Gastroesophageal sphincter (tissue), 4 donors: ENCODE data around the gene CHST12. TPM values are rescaled to one million over a fixed set of nuclear protein-coding genes. Genes with fewer than 3 reads are reported as not detected.

Experiments
- ATAC-seq: fragments of 150-250 bp; one replicate; pipeline ENCODE4 v1.9.1; 2016; ENCODE audit warnings: mild to moderate bottlenecking, moderate library complexity
- H3K27ac ChIP-seq, 4 donors: fragments of 200-600 bp; sonication (generic) in 3 of 4; 1 replicate in 3 of 4; 2 replicates in 1 of 4; pipeline ENCODE4 v1.5.1; 2016 to 2019
- H3K27me3 ChIP-seq: fragments of 200-600 bp; sonication (generic); one replicate; pipeline ENCODE4 v1.5.1; 2019
- H3K36me3 ChIP-seq, 2 donors: fragments of 200-600 bp; sonication (generic); one replicate each; pipeline ENCODE4 v1.5.1; 2019; ENCODE audit warnings: control low read depth in 1 of 2
- H3K4me1 ChIP-seq, 3 donors: fragments of 200-600 bp; sonication (generic); 1 replicate in 2 of 3; 2 replicates in 1 of 3; pipeline ENCODE4 v1.5.1; 2016 to 2019; ENCODE audit warnings: control low read depth in 2 of 3
- H3K4me3 ChIP-seq, 2 donors: fragments of 200-600 bp; sonication (generic); one replicate each; pipeline ENCODE4 v1.5.1; 2019; ENCODE audit warnings: mild to moderate bottlenecking in 1 of 2, moderate library complexity in 1 of 2
- H3K9me3 ChIP-seq, 3 donors: fragments of 200-600 bp; sonication (generic); one replicate each; pipeline ENCODE4 v1.5.1; 2017 to 2019; ENCODE audit warnings: control low read depth in 2 of 3
- EP300 ChIP-seq: sonication (generic); formaldehyde crosslinking; IDR thresholded peaks from one replicate; pipeline ENCODE4 v1.6.1; 2017; ENCODE audit warnings: antibody characterized with exemption, mild to moderate bottlenecking
- POLR2A ChIP-seq, 2 donors: fragments of 450-650 bp; IDR thresholded peaks; one replicate each; pipeline ENCODE4 v1.6.1; 2017; ENCODE audit warnings: antibody characterized with exemption in 2 of 2, mild to moderate bottlenecking in 2 of 2, moderate library complexity in 1 of 2
- POLR2AphosphoS5 ChIP-seq: sonication (generic); formaldehyde crosslinking; IDR thresholded peaks from one replicate; pipeline ENCODE4 v1.6.1; 2017; ENCODE audit warnings: antibody characterized with exemption
- WGBS, 2 donors: methylation state at CpG; one replicate each; pipeline ENCODE4 v1.1.5; 2018; ENCODE audit warnings: low coverage in 1 of 2; 5-methylcytosine and 5-hydroxymethylcytosine counted together
- total RNA-seq, 4 donors: library from RNA; depleted of rRNA; stranded (reverse); fragments of >200 nt; gene quantifications; one replicate each; pipeline ENCODE4 v1.1.0, GENCODE V29; 2016
- TF ChIP-seq, protein P1 (sequence below), 4 experiments: fragments of 200-600 bp in 2 of 4; fragments of 450-650 bp in 2 of 4; sonication (generic) in 1 of 4; IDR thresholded peaks; one replicate each; pipeline ENCODE4 v1.5.1; 2017 to 2019; ENCODE audit warnings: antibody characterized with exemption in 4 of 4, mild to moderate bottlenecking in 2 of 4, moderate library complexity in 2 of 4

Gene CHST12
- total RNA-seq, 4 donors from 2014 or later: 8.3 to 18.3 (median 13.4) TPM

DNA sequence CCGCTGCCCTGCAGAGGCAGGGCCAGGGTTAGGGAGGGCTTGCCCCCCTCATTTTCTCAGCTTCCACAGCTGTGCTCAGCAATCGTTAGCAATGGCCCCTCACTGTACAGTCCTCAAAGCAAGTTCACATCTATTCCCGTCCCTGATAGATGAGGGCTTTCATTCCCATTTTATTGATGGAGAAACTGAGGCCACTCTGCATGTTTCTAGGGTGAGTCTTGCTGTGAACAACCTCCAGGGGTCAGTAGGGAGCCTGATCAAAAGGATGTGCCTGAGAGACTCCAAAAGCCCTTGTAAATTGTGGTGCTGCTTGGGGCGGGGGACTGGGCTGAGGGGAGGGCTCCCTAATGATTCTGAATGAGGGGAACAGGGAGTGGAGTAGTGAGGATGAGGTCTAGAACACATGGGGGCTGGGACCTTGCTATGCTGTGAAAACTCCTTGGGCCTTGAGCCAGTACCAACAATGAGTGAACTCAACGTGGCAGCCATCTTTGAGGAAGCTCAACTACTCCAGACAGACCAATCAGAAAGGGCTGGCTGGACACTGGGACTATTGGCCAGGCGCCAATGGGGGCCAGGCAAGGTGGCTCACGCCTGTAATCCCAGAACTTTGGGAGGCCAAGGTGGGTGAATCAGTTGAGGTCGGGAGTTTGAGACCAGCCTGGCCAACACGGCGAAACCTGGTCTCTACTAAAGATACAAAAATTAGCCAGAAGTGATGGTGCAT is 79.5 kb downstream of the CHST12 start:
- no peaks in the 10 kb centered on the region for H3K36me3 ChIP-seq
- TF ChIP-seq EP300 (no peak), POLR2AphosphoS5 (no peak), POLR2A (IDR thresholded peaks at IDR 0.05) (no peak)
- TF ChIP-seq, protein P1, sequence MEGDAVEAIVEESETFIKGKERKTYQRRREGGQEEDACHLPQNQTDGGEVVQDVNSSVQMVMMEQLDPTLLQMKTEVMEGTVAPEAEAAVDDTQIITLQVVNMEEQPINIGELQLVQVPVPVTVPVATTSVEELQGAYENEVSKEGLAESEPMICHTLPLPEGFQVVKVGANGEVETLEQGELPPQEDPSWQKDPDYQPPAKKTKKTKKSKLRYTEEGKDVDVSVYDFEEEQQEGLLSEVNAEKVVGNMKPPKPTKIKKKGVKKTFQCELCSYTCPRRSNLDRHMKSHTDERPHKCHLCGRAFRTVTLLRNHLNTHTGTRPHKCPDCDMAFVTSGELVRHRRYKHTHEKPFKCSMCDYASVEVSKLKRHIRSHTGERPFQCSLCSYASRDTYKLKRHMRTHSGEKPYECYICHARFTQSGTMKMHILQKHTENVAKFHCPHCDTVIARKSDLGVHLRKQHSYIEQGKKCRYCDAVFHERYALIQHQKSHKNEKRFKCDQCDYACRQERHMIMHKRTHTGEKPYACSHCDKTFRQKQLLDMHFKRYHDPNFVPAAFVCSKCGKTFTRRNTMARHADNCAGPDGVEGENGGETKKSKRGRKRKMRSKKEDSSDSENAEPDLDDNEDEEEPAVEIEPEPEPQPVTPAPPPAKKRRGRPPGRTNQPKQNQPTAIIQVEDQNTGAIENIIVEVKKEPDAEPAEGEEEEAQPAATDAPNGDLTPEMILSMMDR (IDR thresholded peaks at IDR 0.05): no peak
- peaks cover 98% of the 10 kb centered on the region for H3K27me3 ChIP-seq
- H3K9me3 ChIP-seq: peaks cover 0 to 15% (median 0%) of the 10 kb centered on the region in 3 donors
- peaks cover 0 to 32% (median 16%) of the 10 kb centered on the region in 3 donors for H3K4me1 ChIP-seq
- no peak for ATAC-seq
- 90 to 95% methylated on average over 2 to 4 of the region's 10 CpGs for WGBS, 2 donors
- H3K27ac ChIP-seq: no peak overlapping the region
- H3K4me3 ChIP-seq: no peak overlapping the region

DNA sequence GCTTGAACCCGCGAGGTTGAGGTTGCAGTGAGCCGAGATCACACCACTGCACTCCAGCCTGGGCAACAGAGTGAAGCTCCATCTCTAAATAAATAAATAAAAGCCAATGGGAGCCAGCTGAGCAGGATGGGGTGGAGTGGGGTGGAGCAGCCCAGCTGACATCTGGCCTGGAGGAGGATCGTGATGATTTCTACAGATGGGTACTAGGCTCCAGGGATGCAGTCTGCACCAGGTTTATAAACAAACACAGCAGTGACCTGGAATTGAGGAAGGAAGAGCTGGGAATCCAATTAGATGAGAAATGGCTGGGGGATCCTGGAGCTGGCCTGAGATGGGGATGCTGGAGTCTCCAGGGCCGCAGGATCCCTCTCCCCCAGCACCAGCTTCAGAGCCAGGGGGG is 80.1 kb downstream of the CHST12 start:
- Histone ChIP-seq H3K27ac (no peak overlapping the region), H3K27me3 (peaks cover 98% of the 10 kb centered on the region), H3K4me1 (peaks cover 0 to 32% (median 16%) of the 10 kb centered on the region in 3 donors), H3K4me3 (no peak overlapping the region), H3K9me3 (peaks cover 0 to 15% (median 0%) of the 10 kb centered on the region in 3 donors), H3K36me3 (no peaks in the 10 kb centered on the region)
- ATAC-seq: no peak
- no peak for TF ChIP-seq EP300
- TF ChIP-seq, protein P1 (IDR thresholded peaks at IDR 0.05): no peak
- no peak for TF ChIP-seq POLR2A (IDR thresholded peaks at IDR 0.05)
- no peak for TF ChIP-seq POLR2AphosphoS5
- 29 to 33% methylated on average over 4 to 5 of the region's 5 CpGs for WGBS, 2 donors

DNA sequence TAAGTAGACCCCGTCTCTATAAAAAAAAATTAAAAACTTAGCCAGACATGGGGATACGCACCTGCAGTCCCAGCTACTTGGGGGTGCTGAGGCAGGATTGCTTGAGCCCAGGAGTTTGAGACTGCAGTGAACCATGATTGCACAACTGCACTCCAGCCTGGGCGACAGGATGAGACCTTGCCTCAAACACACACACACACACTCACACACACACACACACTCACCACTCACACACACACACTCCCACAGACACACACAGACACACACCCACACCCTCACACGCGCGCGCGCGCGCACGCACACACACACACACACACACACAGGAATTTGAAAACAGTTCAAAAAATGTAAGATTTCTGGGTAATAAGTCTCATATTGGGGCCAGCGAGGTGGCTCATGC is 81.5 kb downstream of the CHST12 start:
- H3K36me3 ChIP-seq: no peaks in the 10 kb centered on the region
- TF ChIP-seq EP300: no peak
- TF ChIP-seq POLR2A (IDR thresholded peaks at IDR 0.05): no peak
- no peak for TF ChIP-seq POLR2AphosphoS5
- TF ChIP-seq, protein P1 (IDR thresholded peaks at IDR 0.05): no peak
- no peak for ATAC-seq
- no peak overlapping the region for H3K27ac ChIP-seq
- peaks cover 0 to 15% (median 0%) of the 10 kb centered on the region in 3 donors for H3K9me3 ChIP-seq
- no peak overlapping the region for H3K4me3 ChIP-seq
- 67 to 88% methylated on average over 1 to 4 of the region's 12 CpGs for WGBS, 2 donors
- peaks cover 85% of the 10 kb centered on the region for H3K27me3 ChIP-seq
- peaks cover 0 to 33% (median 18%) of the 10 kb centered on the region in 3 donors for H3K4me1 ChIP-seq

DNA sequence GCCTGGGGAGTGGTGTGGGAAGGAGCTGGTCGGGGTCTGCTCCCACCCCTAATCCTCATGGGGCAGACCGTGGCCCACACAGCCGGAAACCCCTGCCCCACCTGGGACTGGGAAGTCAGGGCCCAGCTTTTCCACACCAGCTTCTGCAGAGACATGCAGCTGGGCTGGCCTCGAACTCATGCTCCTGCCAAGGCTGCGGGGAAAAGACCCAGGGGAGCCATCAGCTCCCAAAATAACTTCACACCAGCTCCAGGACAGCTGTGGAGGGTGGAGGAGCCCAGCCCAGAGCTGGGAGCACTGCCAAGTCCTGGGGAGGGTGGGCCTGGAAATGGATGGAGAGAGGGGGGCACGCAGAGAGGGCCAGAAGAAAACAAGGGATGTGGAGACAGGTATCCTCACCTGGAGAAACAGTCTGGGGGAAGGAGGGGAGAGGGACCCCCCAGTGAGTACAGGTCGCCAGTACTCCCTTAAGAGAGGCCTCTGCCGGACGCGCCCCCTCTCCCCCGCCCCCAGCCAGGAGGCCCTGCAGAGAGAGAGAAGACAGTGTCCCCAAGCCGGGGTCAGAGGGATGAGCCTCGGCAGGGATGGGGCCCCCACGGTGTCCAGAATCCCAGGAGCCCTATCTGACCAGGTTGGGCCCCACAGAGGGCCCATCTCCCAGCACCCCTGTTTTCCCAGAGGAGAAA is 84.3 kb downstream of the CHST12 start:
- H3K9me3 ChIP-seq: peaks cover 0 to 12% (median 0%) of the 10 kb centered on the region in 3 donors
- ATAC-seq: peak; percentile 40
- H3K4me1 ChIP-seq: peaks cover 0 to 30% (median 22%) of the 10 kb centered on the region in 3 donors
- no peak overlapping the region for H3K4me3 ChIP-seq
- peaks cover 58% of the 10 kb centered on the region for H3K27me3 ChIP-seq
- H3K27ac ChIP-seq: peak overlapping the region in 3 of 4 donors; percentile 49 to 64 (median 57)
- 17 to 22% methylated on average over 1 to 7 of the region's 14 CpGs for WGBS, 2 donors
- H3K36me3 ChIP-seq: no peaks in the 10 kb centered on the region
- TF ChIP-seq EP300: no peak
- TF ChIP-seq POLR2A (IDR thresholded peaks at IDR 0.05): no peak
- no peak for TF ChIP-seq POLR2AphosphoS5
- TF ChIP-seq, protein P1 (IDR thresholded peaks at IDR 0.05): no peak
